Stomach (tissue), 9 donors: ENCODE data around the gene MTMR3. TPM values are rescaled to one million over a fixed set of nuclear protein-coding genes. Genes with fewer than 3 reads are reported as not detected.

ENCODE experiments used
- DNase-seq, 2 donors: peaks; one replicate each; pipeline versions ENCODE4 v3.0.0 to v3.0.0-alpha.2; 2013 to 2019
- H3K27ac ChIP-seq, 5 donors: fragments of 200-600 bp in 4 of 5; sonication (generic) in 4 of 5; one replicate each; pipeline ENCODE4 v1.5.1; 2013 to 2019; ENCODE audit warnings: mild to moderate bottlenecking in 1 of 5, moderate library complexity in 1 of 5
- H3K27me3 ChIP-seq, 3 donors: fragments of 200-600 bp; sonication (generic); one replicate each; pipeline ENCODE4 v1.5.1; 2017 to 2019; ENCODE audit warnings: mixed run types in 1 of 3
- H3K36me3 ChIP-seq, 4 donors: fragments of 200-600 bp; sonication (generic); 1 replicate in 3 of 4; 2 replicates in 1 of 4; pipeline ENCODE4 v1.5.1; 2016 to 2019
- H3K4me1 ChIP-seq, 4 donors: fragments of 200-600 bp; sonication (generic); one replicate each; pipeline ENCODE4 v1.5.1; 2016 to 2019
- H3K4me3 ChIP-seq, 4 donors: fragments of 200-600 bp; sonication (generic) in 3 of 4; one replicate each; pipeline ENCODE4 v1.5.1; 2016 to 2019; ENCODE audit warnings: mild to moderate bottlenecking in 1 of 4
- H3K9me3 ChIP-seq, 4 donors: fragments of 200-600 bp; sonication (generic); one replicate each; pipeline ENCODE4 v1.5.1; 2016 to 2019
- EP300 ChIP-seq: sonication (generic); formaldehyde crosslinking; IDR thresholded peaks from one replicate; pipeline ENCODE4 v1.6.1; 2017; ENCODE audit warnings: antibody characterized with exemption
- POLR2A ChIP-seq, 4 donors: fragments of 450-650 bp; IDR thresholded peaks; one replicate each; pipeline ENCODE4 v1.6.1; 2016; ENCODE audit warnings: antibody characterized with exemption in 4 of 4, control low read depth in 2 of 4, mild to moderate bottlenecking in 1 of 4, moderate library complexity in 1 of 4
- POLR2AphosphoS5 ChIP-seq, 3 donors: sonication (generic); formaldehyde crosslinking; IDR thresholded peaks; one replicate each; pipeline ENCODE4 v1.6.1; 2016; ENCODE audit warnings: antibody characterized with exemption in 3 of 3
- WGBS, 5 donors: extraction: QIAGEN DNeasy Blood & Tissue Kit in 3 of 5; methylation state at CpG; one replicate each; pipeline versions ENCODE4 v1.1.5 to v1.1.7; 2013 to 2018; 5-methylcytosine and 5-hydroxymethylcytosine counted together
- intact Hi-C: fragments of 100-400 bp; cut with DNase I; formaldehyde crosslinking; loops from one replicate; pipeline ENCODE4 v1.15.1; 2023; ENCODE audit warnings: low total_unique reads
- polyA plus RNA-seq, 3 donors: library from polyadenylated mRNA; stranded (reverse); fragments of 200-250 nt; gene quantifications; one replicate each; pipeline ENCODE4 v1.2.3, GENCODE V29; 2013
- total RNA-seq, 5 donors: library from RNA; depleted of rRNA; stranded (reverse); fragments of >200 nt; gene quantifications; one replicate each; pipeline versions ENCODE4 v1.1.0 to v1.2.3, GENCODE V29; 2014 to 2016
- TF ChIP-seq, protein P1 (sequence below), 7 experiments: fragments of 450-650 bp in 4 of 7; fragments of 200-600 bp in 3 of 7; sonication (generic) in 3 of 7; IDR thresholded peaks; one replicate each; pipeline ENCODE4 v1.5.1; 2016 to 2019; ENCODE audit warnings: antibody characterized with exemption in 7 of 7, control low read depth in 2 of 7, mild to moderate bottlenecking in 1 of 7
- donor health status: healthy with polysubstance abuse.
- donor health status: Bipolar disorder and iron deficiency.
- donor health status: healthy.

MTMR3 gene
- total and polyA plus RNA-seq, 8 donors, result 7.3 to 120 (median 49.8) TPM

DNA sequence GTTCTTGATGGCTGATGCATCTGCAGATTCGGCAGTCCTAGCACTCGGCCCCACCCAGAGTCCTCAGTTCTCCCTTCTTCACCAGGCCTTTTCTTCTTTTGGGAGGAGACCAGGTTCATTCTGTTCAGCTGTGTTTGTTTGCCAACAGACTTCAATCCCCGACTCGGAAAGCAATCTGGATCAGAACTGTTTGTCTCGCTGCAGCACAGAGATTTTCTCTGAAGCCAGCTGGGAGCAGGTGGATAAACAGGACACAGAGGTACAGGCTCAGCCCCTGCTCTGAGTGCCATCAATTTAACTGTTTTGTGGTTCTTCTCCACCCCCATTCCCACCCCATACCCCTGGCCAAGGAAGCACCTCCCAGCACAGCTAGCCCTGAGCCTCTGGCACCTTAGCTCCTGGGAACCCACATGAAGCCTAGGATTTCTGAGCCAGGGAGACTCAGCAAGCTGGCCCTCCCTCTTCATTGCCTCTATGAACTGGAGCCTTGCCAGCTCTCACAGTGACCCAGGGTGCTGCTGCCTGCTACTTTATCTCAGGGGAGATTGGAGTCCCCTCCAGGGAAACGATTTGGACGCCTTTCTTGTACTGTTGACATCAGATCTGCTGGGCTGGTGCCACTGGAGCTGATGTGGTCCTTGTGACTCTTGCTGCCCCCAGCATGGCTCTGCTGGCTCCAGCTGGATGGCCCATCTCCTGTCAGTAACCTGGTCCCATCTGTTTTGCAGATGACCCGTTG lies 139.1 kb downstream of the MTMR3 start:
- Histone ChIP-seq H3K36me3 (peaks cover 83 to 100% (median 100%) of the 10 kb centered on the region in 4 donors), H3K27ac (peak overlapping the region; percentile 41 to 72 (median 61)), H3K4me1 (peaks cover 19 to 46% (median 38%) of the 10 kb centered on the region in 4 donors), H3K4me3 (no peak overlapping the region), H3K27me3 (no peaks in the 10 kb centered on the region), H3K9me3 (no peaks in the 10 kb centered on the region)
- DNase-seq, result peak in 1 of 2 donors; percentile 83
- WGBS, 5 donors, result 32 to 58% (median 47%) methylated on average over 8 of the region's 8 CpGs
- TF ChIP-seq EP300 (no peak), POLR2AphosphoS5 (IDR thresholded peaks at IDR 0.05) (peak in 1 of 3 donors; percentile 4)
- intact Hi-C loops, result no loop called here

DNA sequence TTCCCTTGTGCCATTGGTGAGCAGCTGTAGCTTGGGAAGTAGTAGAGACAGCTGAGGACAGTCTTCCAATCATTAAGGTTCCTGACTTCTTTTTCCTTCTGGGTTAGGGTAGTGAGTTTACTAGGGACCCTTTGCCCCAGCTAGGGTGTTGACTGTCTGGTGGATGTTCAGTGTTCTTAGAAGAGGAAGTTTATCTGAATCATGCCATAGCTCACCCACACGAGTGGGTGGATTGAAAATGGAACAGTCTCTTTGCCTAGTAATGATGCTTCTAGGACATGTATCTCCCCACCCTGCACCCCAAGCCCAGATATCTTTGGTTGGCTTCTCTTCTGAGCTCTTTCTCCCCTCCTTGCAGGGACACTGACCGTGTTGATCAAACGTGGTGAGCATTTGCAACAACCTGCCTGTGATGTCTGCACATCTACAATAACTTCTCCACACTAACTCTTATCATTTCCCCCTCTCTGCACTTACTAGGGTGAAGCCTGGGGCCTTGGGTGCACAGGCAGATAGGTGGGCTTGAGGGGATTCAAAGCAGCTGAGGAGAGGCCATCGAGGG lies 140.2 kb downstream of the MTMR3 start:
- TF ChIP-seq POLR2A (IDR thresholded peaks at IDR 0.05) (no peak), EP300 (no peak), POLR2AphosphoS5 (IDR thresholded peaks at IDR 0.05) (no peak)
- TF ChIP-seq, protein P1, sequence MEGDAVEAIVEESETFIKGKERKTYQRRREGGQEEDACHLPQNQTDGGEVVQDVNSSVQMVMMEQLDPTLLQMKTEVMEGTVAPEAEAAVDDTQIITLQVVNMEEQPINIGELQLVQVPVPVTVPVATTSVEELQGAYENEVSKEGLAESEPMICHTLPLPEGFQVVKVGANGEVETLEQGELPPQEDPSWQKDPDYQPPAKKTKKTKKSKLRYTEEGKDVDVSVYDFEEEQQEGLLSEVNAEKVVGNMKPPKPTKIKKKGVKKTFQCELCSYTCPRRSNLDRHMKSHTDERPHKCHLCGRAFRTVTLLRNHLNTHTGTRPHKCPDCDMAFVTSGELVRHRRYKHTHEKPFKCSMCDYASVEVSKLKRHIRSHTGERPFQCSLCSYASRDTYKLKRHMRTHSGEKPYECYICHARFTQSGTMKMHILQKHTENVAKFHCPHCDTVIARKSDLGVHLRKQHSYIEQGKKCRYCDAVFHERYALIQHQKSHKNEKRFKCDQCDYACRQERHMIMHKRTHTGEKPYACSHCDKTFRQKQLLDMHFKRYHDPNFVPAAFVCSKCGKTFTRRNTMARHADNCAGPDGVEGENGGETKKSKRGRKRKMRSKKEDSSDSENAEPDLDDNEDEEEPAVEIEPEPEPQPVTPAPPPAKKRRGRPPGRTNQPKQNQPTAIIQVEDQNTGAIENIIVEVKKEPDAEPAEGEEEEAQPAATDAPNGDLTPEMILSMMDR (IDR thresholded peaks at IDR 0.05), result no peak
- Histone ChIP-seq H3K4me3 (no peak overlapping the region), H3K36me3 (peaks cover 78 to 100% (median 100%) of the 10 kb centered on the region in 4 donors), H3K27ac (peak overlapping the region in 3 of 5 donors; percentile 16 to 72 (median 41)), H3K4me1 (peaks cover 25 to 58% (median 49%) of the 10 kb centered on the region in 4 donors), H3K9me3 (no peaks in the 10 kb centered on the region), H3K27me3 (no peaks in the 10 kb centered on the region)
- intact Hi-C loops, result no loop called here
- DNase-seq, result no peak
- WGBS, 5 donors, result 72 to 83% (median 82%) methylated on average over 4 of the region's 4 CpGs

DNA sequence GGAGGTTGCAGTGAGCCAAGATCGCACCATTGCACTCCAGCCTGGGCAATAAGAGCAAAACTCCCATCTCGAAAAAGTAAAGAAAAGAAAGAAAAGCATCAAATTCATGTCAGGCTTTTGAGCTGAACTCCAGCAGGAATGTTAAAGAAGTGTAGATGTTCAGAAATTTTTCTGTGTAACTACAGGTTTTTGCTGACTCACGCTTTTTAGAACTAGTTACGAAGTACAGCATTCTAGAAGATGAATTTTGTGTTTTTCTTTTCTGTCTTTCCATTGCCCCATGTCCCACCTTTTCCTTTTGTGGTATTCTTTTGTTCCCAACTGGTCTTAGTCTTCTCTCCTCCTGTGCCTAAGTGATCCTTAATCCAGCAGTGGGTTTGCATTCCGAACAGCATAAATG lies 141.3 kb downstream of the MTMR3 start:
- peaks cover 71 to 100% (median 100%) of the 10 kb centered on the region in 4 donors for H3K36me3 ChIP-seq
- DNase-seq, result no peak
- peaks cover 25 to 68% (median 57%) of the 10 kb centered on the region in 4 donors for H3K4me1 ChIP-seq
- no peaks in the 10 kb centered on the region for H3K27me3 ChIP-seq
- no peak overlapping the region for H3K4me3 ChIP-seq
- H3K9me3 ChIP-seq, result no peaks in the 10 kb centered on the region
- intact Hi-C loops, result no loop called here
- peak overlapping the region in 4 of 5 donors; percentile 60 to 70 (median 65) for H3K27ac ChIP-seq
- TF ChIP-seq, protein P1 (IDR thresholded peaks at IDR 0.05), result no peak
- TF ChIP-seq POLR2A (IDR thresholded peaks at IDR 0.05) (no peak), POLR2AphosphoS5 (IDR thresholded peaks at IDR 0.05) (no peak), EP300 (no peak)
- 94 to 98% (median 97%) methylated on average over 5 of the region's 5 CpGs for WGBS, 5 donors

DNA sequence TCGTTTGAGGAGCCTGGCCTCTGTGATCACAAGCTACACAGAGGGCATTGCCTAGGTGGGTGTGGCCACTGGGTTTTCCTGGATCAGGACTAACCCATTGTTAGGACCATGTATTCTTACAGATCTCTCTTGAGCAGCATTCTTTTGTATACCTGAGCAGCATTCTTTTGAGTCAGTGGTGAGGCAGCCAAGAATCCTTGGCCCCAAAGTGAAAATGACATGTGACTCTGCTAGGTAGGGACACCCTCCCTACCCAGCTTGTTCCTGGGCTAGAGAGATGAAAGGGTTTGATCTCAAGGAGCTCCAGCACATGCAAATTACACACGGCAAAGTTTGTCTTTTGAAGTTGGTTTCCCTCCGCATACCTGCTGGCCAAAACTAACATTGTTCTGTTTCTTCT lies 142.2 kb downstream of the MTMR3 start:
- no peak overlapping the region for H3K4me3 ChIP-seq
- no peaks in the 10 kb centered on the region for H3K9me3 ChIP-seq
- TF ChIP-seq POLR2A (IDR thresholded peaks at IDR 0.05) (no peak), POLR2AphosphoS5 (IDR thresholded peaks at IDR 0.05) (peak in 2 of 3 donors; percentile 52 to 69), EP300 (no peak)
- peak overlapping the region; percentile 60 to 70 (median 64) for H3K27ac ChIP-seq
- no peaks in the 10 kb centered on the region for H3K27me3 ChIP-seq
- WGBS, 5 donors, result 28 to 53% (median 28%) methylated on average over 3 of the region's 3 CpGs
- H3K36me3 ChIP-seq, result peaks cover 62 to 98% (median 94%) of the 10 kb centered on the region in 4 donors
- intact Hi-C loops, result no loop called here
- H3K4me1 ChIP-seq, result peaks cover 25 to 77% (median 60%) of the 10 kb centered on the region in 4 donors
- peak in 1 of 2 donors; percentile 84 for DNase-seq

DNA sequence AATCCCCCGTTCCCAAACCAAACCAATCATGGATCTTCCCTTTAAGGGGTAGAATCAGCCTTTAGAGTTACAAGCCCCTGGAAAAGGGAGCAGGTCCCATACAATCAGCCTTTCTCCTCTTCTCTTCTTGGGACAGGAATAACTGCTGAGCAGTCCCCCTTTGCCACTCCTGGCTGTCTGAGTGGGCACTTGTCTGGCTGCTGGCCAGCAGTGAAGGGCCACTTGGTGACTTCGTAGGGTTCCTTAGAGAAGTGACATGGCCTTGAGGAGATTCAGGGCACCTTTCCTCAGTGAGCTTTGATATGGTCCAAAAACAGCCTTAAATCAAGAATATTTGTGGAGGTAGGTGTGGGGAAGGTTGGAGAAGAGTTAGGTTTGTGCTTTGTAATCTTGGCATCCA lies 143.8 kb downstream of the MTMR3 start:
- no peak for TF ChIP-seq POLR2A (IDR thresholded peaks at IDR 0.05)
- 85 to 97% (median 92%) methylated on average over 2 of the region's 2 CpGs for WGBS, 5 donors
- H3K27ac ChIP-seq, result peak overlapping the region; percentile 40 to 70 (median 63)

More for the DNA sequence above, 143.8 kb downstream of the MTMR3 start:
- H3K36me3 ChIP-seq, result peaks cover 46 to 82% (median 79%) of the 10 kb centered on the region in 4 donors
- peaks cover 20 to 62% (median 50%) of the 10 kb centered on the region in 4 donors for H3K4me1 ChIP-seq
- intact Hi-C loops, result no loop called here
- H3K9me3 ChIP-seq, result no peaks in the 10 kb centered on the region
- no peak for DNase-seq
- no peak overlapping the region for H3K4me3 ChIP-seq
- H3K27me3 ChIP-seq, result no peaks in the 10 kb centered on the region
